B cell (primary cell): ENCODE results near the gene THSD7A. TPM values are rescaled to one million over a fixed set of nuclear protein-coding genes. Genes with fewer than 3 reads are reported as not detected.

ENCODE experiments used
- ATAC-seq: fragments of 200-7000 bp; cut with Tn5 transposase; one replicate; pipeline ENCODE4 v1.10.0; 2021; ENCODE audit warnings: low read depth, mild to moderate bottlenecking, moderate number of reproducible peaks, moderate library complexity
- CTCF ChIA-PET: fragments of 350-600 bp; sonication (Branson Sonifier 250); formaldehyde crosslinking; loops from one replicate; lab custom pipeline; 2021; ENCODE audit warnings: antibody characterized with exemption, inconsistent platforms; lab: Charles Lee
- POLR2A ChIA-PET: fragments of 350-600 bp; sonication (Branson Sonifier 250); formaldehyde crosslinking; loops from one replicate; lab custom pipeline; 2021; ENCODE audit warnings: antibody characterized with exemption; lab: Charles Lee
- DNase-seq: peaks from one replicate; pipeline ENCODE4 v3.0.0; 2013
- H2AFZ ChIP-seq: 2 replicates; pipeline ENCODE4 v1.6.1; 2012; ENCODE audit warnings: mild to moderate bottlenecking, low read depth, low read length; ENCODE audit not compliant: insufficient read depth, poor library complexity, severe bottlenecking
- H3K27ac ChIP-seq, 2 donors: 1 replicate in 1 of 2; 2 replicates in 1 of 2; pipeline ENCODE4 v1.5.1; 2012 to 2013; ENCODE audit warnings: low read length in 2 of 2, mild to moderate bottlenecking in 2 of 2, moderate library complexity in 1 of 2
- H3K27me3 ChIP-seq, 4 experiments: fragments of 200-600 bp in 1 of 4; sonication (generic) in 1 of 4; replicated peaks in 1 of 4; 1 replicate in 2 of 4; 2 replicates in 2 of 4; pipeline versions ENCODE4 v1.6.1 to v1.7.0; 2013 to 2016; ENCODE audit warnings: low read length in 3 of 4, mild to moderate bottlenecking in 2 of 4, mixed read lengths in 1 of 4, moderate library complexity in 1 of 4; ENCODE audit not compliant: insufficient read depth in 4 of 4, control insufficient read depth in 3 of 4; ENCODE audit errors: control extremely low read depth in 1 of 4
- H3K36me3 ChIP-seq, 2 experiments: replicated peaks in 1 of 2; 1 replicate in 1 of 2; 2 replicates in 1 of 2; pipeline versions ENCODE4 v1.6.1 to v1.7.1; 2013; ENCODE audit warnings: low read length in 1 of 2; ENCODE audit not compliant: insufficient read depth in 2 of 2, control insufficient read depth in 1 of 2; ENCODE audit errors: control extremely low read depth in 1 of 2, extremely low read depth in 1 of 2
- H3K4me1 ChIP-seq, 2 donors: fragments of 200-600 bp in 1 of 2; sonication (generic) in 1 of 2; 1 replicate in 1 of 2; 2 replicates in 1 of 2; pipeline versions ENCODE4 v1.5.1 to v1.6.1; 2013 to 2017; ENCODE audit warnings: low read length in 2 of 2; ENCODE audit not compliant: control insufficient read depth in 2 of 2, insufficient read depth in 2 of 2
- H3K4me2 ChIP-seq: replicated peaks from 2 replicates; pipeline ENCODE3; 2012; ENCODE audit warnings: mild to moderate bottlenecking, low read depth, low read length; ENCODE audit not compliant: poor library complexity, severe bottlenecking
- H3K4me3 ChIP-seq, 5 experiments: fragments of 200-600 bp in 1 of 5; sonication (generic) in 1 of 5; 1 replicate in 3 of 5; 2 replicates in 2 of 5; pipeline versions ENCODE4 v1.5.1 to v1.7.0; 2011 to 2016; ENCODE audit warnings: low read length in 4 of 5, mild to moderate bottlenecking in 4 of 5, low read depth in 2 of 5, control low read depth in 1 of 5, moderate library complexity in 1 of 5; ENCODE audit not compliant: insufficient read depth in 1 of 5; ENCODE audit errors: control extremely low read depth in 1 of 5, extremely low read depth in 1 of 5
- H3K79me2 ChIP-seq: fragments of 200-600 bp; sonication (generic); one replicate; pipeline ENCODE4 v1.6.0; 2016; ENCODE audit warnings: low read length; ENCODE audit not compliant: control insufficient read depth, insufficient read depth
- H3K9ac ChIP-seq: fragments of 200-600 bp; sonication (generic); 2 replicates; pipeline ENCODE4 v1.6.1; 2017; ENCODE audit warnings: mild to moderate bottlenecking, low read length, moderate library complexity
- H3K9me3 ChIP-seq, 3 donors: one replicate each; pipeline versions ENCODE4 v1.6.1 to v1.7.1; 2013; ENCODE audit warnings: low read length in 2 of 3; ENCODE audit not compliant: control insufficient read depth in 2 of 3, insufficient read depth in 1 of 3; ENCODE audit errors: control extremely low read depth in 1 of 3
- H4K20me1 ChIP-seq: 2 replicates; pipeline ENCODE4 v1.6.0; 2012; ENCODE audit warnings: mild to moderate bottlenecking, low read length; ENCODE audit not compliant: insufficient read depth, control insufficient read depth, poor library complexity, severe bottlenecking
- H3K27ac Mint-ChIP-seq: one replicate; pipeline ENCODE4 v1.8.0; 2021; ENCODE audit warnings: mixed read lengths
- H3K27me3 Mint-ChIP-seq: one replicate; pipeline ENCODE4 v1.8.0; 2021; ENCODE audit warnings: mixed read lengths
- H3K4me1 Mint-ChIP-seq: one replicate; pipeline ENCODE4 v1.8.0; 2021; ENCODE audit warnings: mixed read lengths
- H3K4me3 Mint-ChIP-seq: one replicate; pipeline ENCODE4 v1.8.0; 2021; ENCODE audit warnings: mixed read lengths
- H3K9me3 Mint-ChIP-seq: one replicate; pipeline ENCODE4 v1.8.0; 2022; ENCODE audit warnings: mixed read lengths; ENCODE audit not compliant: insufficient read depth
- EZH2 ChIP-seq: IDR thresholded peaks from 2 replicates; pipeline ENCODE4 v1.6.1; 2012; ENCODE audit warnings: borderline replicate concordance, low read depth, mild to moderate bottlenecking, moderate library complexity, low read length; ENCODE audit not compliant: insufficient read depth, poor library complexity, severe bottlenecking
- WGBS: methylation state at CpG from one replicate; pipeline ENCODE4 v1.1.5; 2013; ENCODE audit warnings: missing lambda C conversion rate; ENCODE audit not compliant: insufficient coverage; 5-methylcytosine and 5-hydroxymethylcytosine counted together
- intact Hi-C: fragments of 100-400 bp; cut with micrococcal nuclease; formaldehyde crosslinking; loops from one replicate; pipeline ENCODE4 v1.10.0; 2022
- polyA plus RNA-seq: library from polyadenylated mRNA; depleted of rRNA; stranded (reverse); fragments of >200 nt; gene quantifications from 2 replicates; pipeline ENCODE4 v1.2.3, GENCODE V29; 2012
- total RNA-seq, 2 donors: library from RNA; stranded (reverse); fragments of 120-200 nt in 1 of 2; gene quantifications; 1 replicate in 1 of 2; 2 replicates in 1 of 2; pipeline versions ENCODE4 v1.2.3 to v1.2.4, GENCODE V29; 2013 to 2022
- TF ChIP-seq, protein P1 (sequence below): fragments of 200-600 bp; IDR thresholded peaks from one replicate; pipeline ENCODE4 v1.8.0; 2022; ENCODE audit warnings: antibody characterized with exemption, mild to moderate bottlenecking

The THSD7A gene
- total and polyA plus RNA-seq, 2 donors (not counting 1 experiment from before 2014, with no cell fraction given), result not detected

DNA sequence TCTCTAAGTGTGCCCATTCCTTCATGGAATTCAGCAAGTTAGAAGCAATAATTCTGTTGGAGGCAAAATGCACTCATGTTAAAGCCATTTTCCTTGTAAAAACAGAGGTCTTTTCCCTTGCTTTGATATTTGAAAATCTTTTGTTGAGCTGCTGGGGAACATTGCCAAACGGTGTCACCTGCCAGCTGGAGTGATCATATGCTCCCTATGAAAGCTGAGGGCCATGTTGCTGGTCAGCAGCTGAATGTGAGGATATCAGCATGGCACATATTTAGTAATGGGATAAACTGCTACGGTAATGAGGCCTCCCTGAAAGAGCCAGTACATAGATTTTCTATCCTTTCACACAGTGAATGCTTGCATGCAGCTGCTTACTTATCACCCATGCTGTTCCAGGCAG, 224.3 kb downstream of the THSD7A start:
- Mint-ChIP-seq H3K4me3 (no peak overlapping the region), H3K9me3 (no peaks in the 10 kb centered on the region), H3K4me1 (no peaks in the 10 kb centered on the region), H3K27ac (no peak overlapping the region), H3K27me3 (no peaks in the 10 kb centered on the region)
- Histone ChIP-seq H3K27me3 (no peaks in the 10 kb centered on the region), H3K9ac (no peak overlapping the region), H4K20me1 (no peaks in the 10 kb centered on the region), H3K4me1 (no peaks in the 10 kb centered on the region), H3K4me3 (no peak overlapping the region), H3K36me3 (no peaks in the 10 kb centered on the region), H2AFZ (no peak overlapping the region), H3K27ac (no peak overlapping the region), H3K4me2 (no peak overlapping the region), H3K79me2 (no peaks in the 10 kb centered on the region), H3K9me3 (no peaks in the 10 kb centered on the region)
- ChIA-PET CTCF (no interaction called here), POLR2A (no interaction called here)
- DNase-seq (no peak), ATAC-seq (no peak)
- TF ChIP-seq, protein P1, sequence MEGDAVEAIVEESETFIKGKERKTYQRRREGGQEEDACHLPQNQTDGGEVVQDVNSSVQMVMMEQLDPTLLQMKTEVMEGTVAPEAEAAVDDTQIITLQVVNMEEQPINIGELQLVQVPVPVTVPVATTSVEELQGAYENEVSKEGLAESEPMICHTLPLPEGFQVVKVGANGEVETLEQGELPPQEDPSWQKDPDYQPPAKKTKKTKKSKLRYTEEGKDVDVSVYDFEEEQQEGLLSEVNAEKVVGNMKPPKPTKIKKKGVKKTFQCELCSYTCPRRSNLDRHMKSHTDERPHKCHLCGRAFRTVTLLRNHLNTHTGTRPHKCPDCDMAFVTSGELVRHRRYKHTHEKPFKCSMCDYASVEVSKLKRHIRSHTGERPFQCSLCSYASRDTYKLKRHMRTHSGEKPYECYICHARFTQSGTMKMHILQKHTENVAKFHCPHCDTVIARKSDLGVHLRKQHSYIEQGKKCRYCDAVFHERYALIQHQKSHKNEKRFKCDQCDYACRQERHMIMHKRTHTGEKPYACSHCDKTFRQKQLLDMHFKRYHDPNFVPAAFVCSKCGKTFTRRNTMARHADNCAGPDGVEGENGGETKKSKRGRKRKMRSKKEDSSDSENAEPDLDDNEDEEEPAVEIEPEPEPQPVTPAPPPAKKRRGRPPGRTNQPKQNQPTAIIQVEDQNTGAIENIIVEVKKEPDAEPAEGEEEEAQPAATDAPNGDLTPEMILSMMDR, result no peak
- no peak for TF ChIP-seq EZH2
- intact Hi-C loops, result no loop called here
- WGBS, result 50% methylated on average over 1 of the region's 2 CpGs

DNA sequence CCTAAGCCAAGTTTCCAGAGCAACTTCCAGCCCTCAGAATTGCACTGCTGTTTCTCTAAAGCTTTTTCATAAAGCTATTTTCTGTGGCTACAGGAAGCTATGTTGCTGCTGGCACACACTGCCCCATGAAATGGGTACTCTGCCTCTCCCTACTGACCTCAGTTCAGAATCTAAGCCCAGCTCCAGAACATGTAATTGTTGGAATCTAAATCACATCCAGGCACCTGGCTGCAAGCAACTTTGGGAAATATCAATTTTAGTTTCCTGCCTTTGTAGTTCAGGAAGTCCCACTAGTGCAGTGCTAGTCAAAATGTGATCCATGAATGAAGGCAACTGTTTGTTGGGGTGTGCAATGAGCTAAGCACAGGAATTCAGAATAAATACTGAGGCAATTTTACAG, 226.2 kb downstream of the THSD7A start:
- intact Hi-C loops, result no loop called here

More for the DNA sequence above, 226.2 kb downstream of the THSD7A start:
- no peaks in the 10 kb centered on the region for H4K20me1 ChIP-seq
- H3K27ac ChIP-seq, result no peak overlapping the region
- DNase-seq (no peak), ATAC-seq (no peak)
- no peaks in the 10 kb centered on the region for H3K4me1 ChIP-seq
- no peaks in the 10 kb centered on the region for H3K27me3 Mint-ChIP-seq
- no peak for TF ChIP-seq EZH2
- TF ChIP-seq, protein P1, result no peak
- ChIA-PET CTCF (no interaction called here), POLR2A (no interaction called here)
- no peak overlapping the region for H3K9ac ChIP-seq
- H3K9me3 ChIP-seq, result no peaks in the 10 kb centered on the region
- H3K4me3 Mint-ChIP-seq, result no peak overlapping the region
- no peaks in the 10 kb centered on the region for H3K4me1 Mint-ChIP-seq
- H3K4me2 ChIP-seq, result no peak overlapping the region
- H3K4me3 ChIP-seq, result no peak overlapping the region
- H3K79me2 ChIP-seq, result no peaks in the 10 kb centered on the region
- no peak overlapping the region for H2AFZ ChIP-seq
- no peak overlapping the region for H3K27ac Mint-ChIP-seq
- H3K27me3 ChIP-seq, result no peaks in the 10 kb centered on the region
- peaks cover 4% of the 10 kb centered on the region for H3K9me3 Mint-ChIP-seq
- no peaks in the 10 kb centered on the region for H3K36me3 ChIP-seq
